Heart right ventricle (tissue), 16 donors: ENCODE data around the gene GATD1. TPM values are rescaled to one million over a fixed set of nuclear protein-coding genes. Genes with fewer than 3 reads are reported as not detected.

Experiments used
- ATAC-seq, 8 donors: fragments of 200-7000 bp; cut with Tn5 transposase; one replicate each; pipeline ENCODE4 v1.9.1; 2020; ENCODE audit warnings: mild to moderate bottlenecking in 8 of 8, moderate library complexity in 8 of 8, moderate number of reproducible peaks in 1 of 8
- DNase-seq, 2 donors: peaks; one replicate each; pipeline ENCODE4 v3.0.0-alpha.2; 2020
- H3K27ac ChIP-seq, 10 donors: fragments of 200-600 bp; sonication (generic) in 2 of 10; one replicate each; pipeline versions ENCODE4 v1.5.0 to v1.8.0; 2020 to 2022; ENCODE audit warnings: mild to moderate bottlenecking in 3 of 10
- H3K27me3 ChIP-seq, 7 donors: fragments of 200-600 bp; one replicate each; pipeline ENCODE4 v1.8.0; 2021 to 2022; ENCODE audit warnings: mild to moderate bottlenecking in 2 of 7
- H3K36me3 ChIP-seq, 9 donors: fragments of 200-600 bp; sonication (generic) in 1 of 9; one replicate each; pipeline versions ENCODE4 v1.5.0 to v1.8.0; 2020 to 2022; ENCODE audit warnings: mild to moderate bottlenecking in 2 of 9
- H3K4me1 ChIP-seq, 9 donors: fragments of 200-600 bp; sonication (generic) in 1 of 9; one replicate each; pipeline versions ENCODE4 v1.5.0 to v1.8.0; 2020 to 2022; ENCODE audit warnings: mild to moderate bottlenecking in 4 of 9
- H3K4me3 ChIP-seq, 10 donors: fragments of 200-600 bp; sonication (generic) in 2 of 10; one replicate each; pipeline versions ENCODE4 v1.5.0 to v1.8.0; 2020 to 2022; ENCODE audit warnings: mild to moderate bottlenecking in 7 of 10, moderate library complexity in 2 of 10
- H3K9me3 ChIP-seq, 11 donors: fragments of 200-600 bp in 10 of 11; sonication (generic) in 2 of 11; one replicate each; pipeline versions ENCODE4 v1.5.0 to v1.8.0; 2013 to 2022; ENCODE audit warnings: mild to moderate bottlenecking in 2 of 11, control low read depth in 1 of 11, moderate library complexity in 1 of 11
- WGBS, 2 donors: extraction: QIAGEN DNeasy Blood & Tissue Kit; methylation state at CpG; one replicate each; pipeline ENCODE4 v1.1.7; 2013; ENCODE audit warnings: inconsistent platforms in 1 of 2; 5-methylcytosine and 5-hydroxymethylcytosine counted together
- intact Hi-C, 10 donors: fragments of 100-400 bp; cut with DNase I; formaldehyde crosslinking; loops; one replicate each; pipeline versions ENCODE4 v1.11.1 to v1.14.2; 2022
- polyA plus RNA-seq, 2 donors: library from polyadenylated mRNA; stranded (reverse); fragments of 200-250 nt; gene quantifications; one replicate each; pipeline ENCODE4 v1.2.3, GENCODE V29; 2013
- total RNA-seq, 10 donors: library from RNA; stranded (reverse); fragmentation: NEBNext Ultra II Directional in 3 of 10; extraction: Animal tissue kit (Norgen Biotek cat#: 25700) in 3 of 10; gene quantifications; one replicate each; pipeline versions ENCODE4 v1.2.1 to v1.2.4, GENCODE V29; 2021 to 2023
- TF ChIP-seq, protein P1 (sequence below), 9 donors: fragments of 200-600 bp; sonication (generic) in 2 of 9; IDR thresholded peaks; one replicate each; pipeline versions ENCODE4 v1.5.0 to v1.8.0; 2021 to 2022; ENCODE audit warnings: antibody characterized with exemption in 9 of 9, mild to moderate bottlenecking in 5 of 9, moderate library complexity in 1 of 9
- donor health status: Arrhythmogenic right ventricular cardiomyopathy.
- donor health status: ischemic (EF 13 %, LVEDD 7.1; RV severe dilation, severe dysfunction).
- donor health status: healthy with polysubstance abuse.
- donor health status: DM: no; HTN: yes; CAD: no.
- donor health status: DM: no; HTN: no; CAD: no.
- donor health status: ischemic (EF 25% LVEDD 6.9; RV normal size, moderate dysfunction).
- donor health status: ischemic (EF 25% LVEDD 5.7; RV mildly dilated, moderate dysfunction).
- donor health status: healthy.
- donor health status: DM: yes; HTN: yes; CAD: no.
- donor health status: Ischemic cardiomyopathy.
- donor health status: ischemic (EF 35%, LVEDD 5.7; RV mildly dilated, moderate dysfunction).
- donor health status: nonischemic (EF 11% LVEDD 7.7; RV severe dilation, severe dysfunction).
- donor health status: DM: yes; HTN: yes; CAD: no.
- donor health status: PGD.
- donor health status: ischemic (EF 29% LVEDD 5.4; RV normal size, mild dysfunction).
- donor health status: nonischemic (EF 23%, LVEDD 6.1; RV moderate dilation, normal function).

GATD1 gene
- total and polyA plus RNA-seq, 12 donors: 15.0 to 32.4 (median 26.0) TPM

DNA sequence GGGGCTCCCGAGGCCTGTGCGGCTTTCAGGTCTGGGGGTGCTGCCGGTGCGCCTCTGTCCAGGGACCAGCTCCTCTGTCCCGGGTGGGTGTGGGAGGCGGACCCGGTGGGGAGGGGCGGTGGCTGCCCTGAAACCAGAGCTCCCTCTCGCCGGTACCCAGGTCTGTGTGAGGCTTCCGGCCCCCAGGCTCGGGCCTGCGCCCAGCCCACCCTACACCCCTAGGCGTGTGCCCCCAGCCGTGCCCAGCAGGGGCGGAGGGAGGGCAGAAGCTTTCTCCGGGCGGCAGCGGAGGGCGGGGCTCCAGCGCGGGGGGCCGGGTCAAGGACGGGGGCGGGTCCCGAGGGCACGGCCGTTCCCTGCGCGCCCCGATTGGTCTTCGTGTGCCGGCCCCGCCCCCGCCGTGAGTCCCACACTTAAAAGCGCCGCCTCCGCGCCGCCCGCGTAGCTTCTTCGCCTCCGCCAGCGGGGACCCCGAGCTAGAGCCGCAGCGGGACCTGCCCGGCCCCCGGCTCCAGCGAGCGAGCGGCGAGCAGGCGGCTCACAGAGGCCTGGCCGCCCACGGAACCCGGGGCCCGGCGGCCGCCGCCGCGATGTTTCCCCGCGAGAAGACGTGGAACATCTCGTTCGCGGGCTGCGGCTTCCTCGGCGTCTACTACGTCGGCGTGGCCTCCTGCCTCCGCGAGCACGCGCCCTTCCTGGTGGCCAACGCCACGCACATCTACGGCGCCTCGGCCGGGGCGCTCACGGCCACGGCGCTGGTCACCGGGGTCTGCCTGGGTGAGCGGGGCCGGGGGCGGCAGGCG lies 42.0 kb upstream of the GATD1 start:
- ATAC-seq: peak; percentile 70 to 92 (median 79)
- TF ChIP-seq, protein P1, sequence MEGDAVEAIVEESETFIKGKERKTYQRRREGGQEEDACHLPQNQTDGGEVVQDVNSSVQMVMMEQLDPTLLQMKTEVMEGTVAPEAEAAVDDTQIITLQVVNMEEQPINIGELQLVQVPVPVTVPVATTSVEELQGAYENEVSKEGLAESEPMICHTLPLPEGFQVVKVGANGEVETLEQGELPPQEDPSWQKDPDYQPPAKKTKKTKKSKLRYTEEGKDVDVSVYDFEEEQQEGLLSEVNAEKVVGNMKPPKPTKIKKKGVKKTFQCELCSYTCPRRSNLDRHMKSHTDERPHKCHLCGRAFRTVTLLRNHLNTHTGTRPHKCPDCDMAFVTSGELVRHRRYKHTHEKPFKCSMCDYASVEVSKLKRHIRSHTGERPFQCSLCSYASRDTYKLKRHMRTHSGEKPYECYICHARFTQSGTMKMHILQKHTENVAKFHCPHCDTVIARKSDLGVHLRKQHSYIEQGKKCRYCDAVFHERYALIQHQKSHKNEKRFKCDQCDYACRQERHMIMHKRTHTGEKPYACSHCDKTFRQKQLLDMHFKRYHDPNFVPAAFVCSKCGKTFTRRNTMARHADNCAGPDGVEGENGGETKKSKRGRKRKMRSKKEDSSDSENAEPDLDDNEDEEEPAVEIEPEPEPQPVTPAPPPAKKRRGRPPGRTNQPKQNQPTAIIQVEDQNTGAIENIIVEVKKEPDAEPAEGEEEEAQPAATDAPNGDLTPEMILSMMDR (IDR thresholded peaks at IDR 0.05): peak in 5 of 9 donors; percentile 14 to 35 (median 27)

GRCh38 chr11:818396-819128 lies 41.3 kb upstream of the GATD1 start, which contains the start of gene PNPLA2:
Gene PNPLA2, plus strand, starts transcription at chr11:818914. Its CDS starts 805 bp downstream, at chr11:819719.
- DNase-seq: no peak
- Histone ChIP-seq H3K4me3 (peak within 1 kb of the TSS; percentile 69 to 99 (median 92)), H3K9me3 (no peaks in the 10 kb centered on the region), H3K27ac (peak within 1 kb of the TSS; percentile 87 to 99 (median 98)), H3K4me1 (peaks cover 16 to 43% (median 34%) of the 10 kb centered on the region in 9 donors), H3K36me3 (peaks cover 0 to 42% (median 6%) of the 10 kb centered on the region in 9 donors), H3K27me3 (no peaks in the 10 kb centered on the region)
- TF ChIP-seq, protein P1 (IDR thresholded peaks at IDR 0.05): no peak
- 32% methylated on average over 20 of the region's 20 CpGs for WGBS, 2 donors
- peak in 4 of 8 donors; percentile 0 to 1 (median 0) for ATAC-seq
- intact Hi-C loops: no loop called here

More for the DNA sequence above, 42.0 kb upstream of the GATD1 start:
- peaks cover 16 to 46% (median 34%) of the 10 kb centered on the region in 9 donors for H3K4me1 ChIP-seq
- no peaks in the 10 kb centered on the region for H3K27me3 ChIP-seq
- DNase-seq: peak; percentile 93 to 95
- H3K36me3 ChIP-seq: peaks cover 0 to 42% (median 12%) of the 10 kb centered on the region in 9 donors
- intact Hi-C loops: no loop called here
- 0 to 1% methylated on average over 78 to 96 of the region's 96 CpGs for WGBS, 2 donors
- H3K4me3 ChIP-seq: peak overlapping the region; percentile 69 to 99 (median 92)
- H3K27ac ChIP-seq: peak overlapping the region; percentile 87 to 99 (median 98)
- H3K9me3 ChIP-seq: no peaks in the 10 kb centered on the region

GRCh38 chr11:816433-816779 lies 39.1 kb upstream of the GATD1 start:
- no peak overlapping the region for H3K27ac ChIP-seq
- WGBS, 2 donors: 78 to 80% methylated on average over 11 of the region's 11 CpGs
- no peak overlapping the region for H3K4me3 ChIP-seq
- H3K27me3 ChIP-seq: no peaks in the 10 kb centered on the region
- DNase-seq (no peak), ATAC-seq (no peak)
- intact Hi-C loops: no loop called here
- no peaks in the 10 kb centered on the region for H3K9me3 ChIP-seq
- peaks cover 0 to 42% (median 23%) of the 10 kb centered on the region in 9 donors for H3K36me3 ChIP-seq
- H3K4me1 ChIP-seq: peaks cover 8 to 32% (median 25%) of the 10 kb centered on the region in 9 donors
- TF ChIP-seq, protein P1 (IDR thresholded peaks at IDR 0.05): no peak

GRCh38 chr11:815675-816432 lies 38.6 kb upstream of the GATD1 start:
- Histone ChIP-seq H3K9me3 (no peaks in the 10 kb centered on the region), H3K27me3 (no peaks in the 10 kb centered on the region), H3K4me1 (peaks cover 6 to 32% (median 25%) of the 10 kb centered on the region in 9 donors), H3K36me3 (peaks cover 0 to 44% (median 23%) of the 10 kb centered on the region in 9 donors), H3K4me3 (no peak overlapping the region), H3K27ac (no peak overlapping the region)
- DNase-seq (no peak), ATAC-seq (no peak)
- 85 to 90% methylated on average over 11 of the region's 11 CpGs for WGBS, 2 donors
- intact Hi-C loops: no loop called here
- TF ChIP-seq, protein P1 (IDR thresholded peaks at IDR 0.05): no peak
